ENCODE data around the gene LSM3. TPM values are rescaled to one million over a fixed set of nuclear protein-coding genes. Genes with fewer than 3 reads are reported as not detected.

The LSM3 gene
- total RNA-seq: 14.6 and 20.0 TPM in 2 replicates

DNA sequence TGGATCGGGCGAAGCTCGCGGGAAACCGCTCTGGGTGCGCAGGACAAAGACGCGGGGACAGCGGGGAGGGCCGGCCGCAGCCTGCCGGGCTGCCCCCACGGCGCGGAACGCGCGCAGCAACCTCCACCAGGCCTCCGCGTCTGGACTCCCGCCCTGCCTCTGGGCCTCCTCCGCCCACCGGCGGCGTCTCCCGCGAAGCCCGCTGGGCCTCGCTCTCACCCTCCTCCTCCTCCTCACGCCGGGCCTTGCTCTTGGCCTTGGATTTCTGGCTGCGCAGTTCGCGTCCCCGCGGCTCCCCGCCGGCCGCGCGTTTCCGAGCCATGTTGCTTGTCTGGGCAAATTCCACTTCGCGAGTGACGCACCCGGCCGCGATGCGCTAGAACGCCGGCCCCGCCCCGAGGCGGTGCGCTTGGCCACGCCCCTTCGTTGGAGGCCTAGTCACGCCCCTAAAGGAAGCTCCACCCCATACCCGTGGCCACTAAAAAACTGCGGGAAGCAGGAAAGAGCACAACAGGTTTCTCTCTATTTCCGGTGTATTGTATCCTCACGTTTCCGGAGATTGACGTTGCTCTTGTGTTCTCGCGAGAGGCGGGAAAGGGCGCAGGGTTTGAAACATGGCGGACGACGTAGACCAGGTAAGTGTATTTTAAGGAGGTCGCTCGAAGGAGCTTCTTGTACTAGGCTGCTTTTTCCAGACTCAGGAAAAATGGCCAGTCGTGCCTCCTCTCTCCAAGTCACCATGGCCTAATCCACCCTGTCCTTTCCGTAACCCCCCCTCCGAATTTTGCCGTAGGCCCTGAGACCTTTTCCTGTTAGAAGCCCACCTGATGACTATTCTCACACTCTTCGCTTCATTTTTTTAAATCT lies at the start of gene LSM3, which contains the start of gene XPC:
Gene LSM3 (plus strand): TSS at position 571 of the 867 bp plus-strand sequence. CDS start 44 bp downstream, at position 615.
Gene XPC (minus strand): TSS at position 355 of the 867 bp plus-strand sequence. CDS start 33 bp downstream, at position 322.

Other genes starting within 250 kb of the LSM3 start
- 17.0 and 19.5 TPM in 2 replicates for gene CHCHD4, start 53.9 kb upstream of the LSM3 start, total RNA-seq
- 85.8 and 99.5 TPM in 2 replicates for gene TMEM43, start 53.8 kb upstream of the LSM3 start, total RNA-seq
- gene XPC, start 216 bp upstream of the LSM3 start, total RNA-seq: 20.5 and 24.5 TPM in 2 replicates
- 4.5 and 5.7 TPM in 2 replicates for gene SLC6A6, start 223.8 kb downstream of the LSM3 start, total RNA-seq

All from bronchus fibroblast of lung (primary cell).